Fibroblast of villous mesenchyme (primary cell): ENCODE results near the gene AMOTL1. TPM values are rescaled to one million over a fixed set of nuclear protein-coding genes. Genes with fewer than 3 reads are reported as not detected.

Source experiments
- DNase-seq: peaks from one replicate; pipeline ENCODE4 v3.0.0-alpha.2; 2010; ENCODE audit warnings: low read depth
- H3K4me3 ChIP-seq: 2 replicates; pipeline ENCODE4 v1.5.1; 2011; ENCODE audit warnings: low read depth, mild to moderate bottlenecking, low read length
- total RNA-seq: library from RNA; depleted of rRNA; stranded (reverse); fragments of >200 nt; gene quantifications from 2 replicates; pipeline ENCODE4 v1.2.3, GENCODE V29; 2012
- TF ChIP-seq, protein P1 (sequence below): IDR thresholded peaks from 2 replicates; pipeline ENCODE4 v1.5.1; 2012; ENCODE audit warnings: low read depth, mild to moderate bottlenecking, low read length; ENCODE audit not compliant: insufficient read depth

The AMOTL1 gene
- total RNA-seq, 1 donor = 25.9 TPM

DNA sequence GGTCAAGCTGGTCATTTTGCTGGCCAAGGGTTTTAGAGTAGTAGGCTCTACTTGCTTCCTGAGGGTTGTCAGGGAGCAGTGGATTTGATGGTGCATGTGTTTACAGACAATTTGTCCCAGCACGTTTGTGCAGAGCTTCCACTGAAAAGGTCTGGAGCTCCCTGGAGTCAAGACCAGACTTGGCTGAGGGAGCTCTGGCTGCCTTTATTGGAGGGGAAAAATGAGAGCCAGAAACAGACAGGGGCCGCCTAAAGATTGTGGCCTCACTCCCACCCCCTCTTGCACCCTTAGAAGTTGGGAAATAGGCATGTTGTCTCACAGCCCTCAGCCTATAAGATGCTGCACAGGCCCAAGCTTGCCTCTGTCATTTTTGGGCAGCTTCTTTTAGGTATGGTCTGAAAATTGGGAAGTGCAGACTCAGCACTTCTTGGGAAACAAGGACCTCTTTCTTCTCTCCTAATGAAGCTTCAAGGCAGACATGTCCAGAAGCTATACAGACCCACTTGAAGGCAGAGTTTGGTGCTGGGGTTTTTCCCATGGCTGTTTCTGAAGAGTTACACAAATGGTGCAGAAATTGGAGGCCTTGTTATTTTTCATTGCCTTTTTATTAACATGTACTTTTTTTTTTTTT lies 55.1 kb downstream of the AMOTL1 start:
- TF ChIP-seq, protein P1, sequence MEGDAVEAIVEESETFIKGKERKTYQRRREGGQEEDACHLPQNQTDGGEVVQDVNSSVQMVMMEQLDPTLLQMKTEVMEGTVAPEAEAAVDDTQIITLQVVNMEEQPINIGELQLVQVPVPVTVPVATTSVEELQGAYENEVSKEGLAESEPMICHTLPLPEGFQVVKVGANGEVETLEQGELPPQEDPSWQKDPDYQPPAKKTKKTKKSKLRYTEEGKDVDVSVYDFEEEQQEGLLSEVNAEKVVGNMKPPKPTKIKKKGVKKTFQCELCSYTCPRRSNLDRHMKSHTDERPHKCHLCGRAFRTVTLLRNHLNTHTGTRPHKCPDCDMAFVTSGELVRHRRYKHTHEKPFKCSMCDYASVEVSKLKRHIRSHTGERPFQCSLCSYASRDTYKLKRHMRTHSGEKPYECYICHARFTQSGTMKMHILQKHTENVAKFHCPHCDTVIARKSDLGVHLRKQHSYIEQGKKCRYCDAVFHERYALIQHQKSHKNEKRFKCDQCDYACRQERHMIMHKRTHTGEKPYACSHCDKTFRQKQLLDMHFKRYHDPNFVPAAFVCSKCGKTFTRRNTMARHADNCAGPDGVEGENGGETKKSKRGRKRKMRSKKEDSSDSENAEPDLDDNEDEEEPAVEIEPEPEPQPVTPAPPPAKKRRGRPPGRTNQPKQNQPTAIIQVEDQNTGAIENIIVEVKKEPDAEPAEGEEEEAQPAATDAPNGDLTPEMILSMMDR = no peak
- DNase-seq = no peak
- no peak overlapping the region for H3K4me3 ChIP-seq

DNA sequence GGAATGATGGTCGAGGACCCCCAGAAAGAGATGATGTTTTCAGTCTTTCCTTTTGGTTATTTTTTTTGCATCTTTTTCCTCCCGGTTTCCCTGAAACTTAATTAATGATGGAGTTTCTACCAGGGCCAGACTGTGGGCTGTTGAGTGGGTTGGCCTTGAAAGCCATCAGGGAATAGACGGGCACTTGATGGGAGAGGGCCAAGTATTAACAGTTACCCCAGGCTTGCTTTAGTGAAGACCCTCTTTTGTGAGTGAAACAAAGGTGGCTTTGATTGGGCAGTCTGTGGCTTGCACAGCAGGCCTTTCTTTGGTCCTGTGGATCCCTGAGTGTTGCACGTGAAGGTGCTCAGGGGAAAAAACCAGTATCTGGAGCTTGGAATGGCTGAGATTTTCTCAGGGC lies 56.9 kb downstream of the AMOTL1 start:
- no peak overlapping the region for H3K4me3 ChIP-seq
- TF ChIP-seq, protein P1 = no peak
- no peak for DNase-seq

DNA sequence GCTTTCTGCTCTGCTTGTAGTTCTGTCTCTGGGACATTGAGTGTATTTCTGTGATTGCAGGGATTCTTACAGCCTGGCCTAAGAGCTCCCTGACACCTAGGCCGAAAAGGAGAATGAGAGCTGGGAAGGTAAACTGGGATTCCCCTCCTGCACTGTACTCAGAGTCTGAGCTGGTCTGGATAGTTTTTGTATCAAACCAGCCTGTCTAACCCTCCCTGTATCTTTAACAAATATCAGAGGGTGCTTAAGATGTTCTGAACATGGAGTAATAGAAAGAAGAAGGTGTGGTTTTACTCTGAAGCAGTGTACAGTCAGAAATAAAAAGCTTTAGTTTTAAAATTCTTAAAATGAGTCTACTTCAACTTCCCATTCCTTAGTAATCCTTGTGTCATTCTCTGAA lies 57.3 kb downstream of the AMOTL1 start:
- no peak for DNase-seq
- H3K4me3 ChIP-seq = no peak overlapping the region
- TF ChIP-seq, protein P1 = no peak

DNA sequence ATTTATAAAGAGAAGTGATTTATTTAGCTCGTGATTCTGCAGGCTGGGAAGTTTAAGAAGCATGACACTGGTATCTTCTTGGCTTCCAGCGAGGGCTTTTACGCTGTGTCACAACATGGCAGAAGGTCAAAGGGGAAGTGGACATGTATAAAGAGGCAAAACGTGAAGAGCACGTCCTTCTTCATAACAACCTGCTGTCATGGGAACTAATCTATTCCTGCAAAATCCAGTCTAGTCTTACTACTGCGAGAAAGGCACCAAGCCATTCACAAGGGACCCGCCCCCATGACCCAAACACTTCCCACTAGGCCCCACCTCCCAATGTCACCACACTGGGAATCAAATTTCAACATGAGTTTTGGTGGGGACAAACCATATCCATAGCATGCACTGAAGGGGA lies 58.3 kb downstream of the AMOTL1 start:
- no peak overlapping the region for H3K4me3 ChIP-seq
- no peak for DNase-seq
- TF ChIP-seq, protein P1 = no peak

DNA sequence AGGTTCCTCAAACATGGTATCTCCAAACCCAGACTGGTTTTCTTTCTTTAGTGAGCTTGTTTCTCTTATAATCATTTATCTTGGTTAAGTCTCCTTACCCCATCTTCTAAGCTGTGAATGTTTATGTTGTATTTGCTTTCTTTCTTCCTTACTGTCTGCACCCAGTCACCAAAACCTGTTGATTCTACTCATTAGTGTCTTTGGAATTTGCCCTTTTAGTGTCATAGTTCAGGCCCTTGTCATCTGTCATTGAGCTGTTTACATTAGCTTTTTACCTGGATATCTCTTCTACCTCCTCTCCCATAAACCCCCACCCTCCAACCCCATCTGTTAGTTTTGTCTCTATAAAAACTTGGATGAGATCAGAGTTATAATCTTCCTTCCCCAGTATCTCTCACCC lies 59.9 kb downstream of the AMOTL1 start:
- DNase-seq = no peak
- no peak overlapping the region for H3K4me3 ChIP-seq
- TF ChIP-seq, protein P1 = no peak

DNA sequence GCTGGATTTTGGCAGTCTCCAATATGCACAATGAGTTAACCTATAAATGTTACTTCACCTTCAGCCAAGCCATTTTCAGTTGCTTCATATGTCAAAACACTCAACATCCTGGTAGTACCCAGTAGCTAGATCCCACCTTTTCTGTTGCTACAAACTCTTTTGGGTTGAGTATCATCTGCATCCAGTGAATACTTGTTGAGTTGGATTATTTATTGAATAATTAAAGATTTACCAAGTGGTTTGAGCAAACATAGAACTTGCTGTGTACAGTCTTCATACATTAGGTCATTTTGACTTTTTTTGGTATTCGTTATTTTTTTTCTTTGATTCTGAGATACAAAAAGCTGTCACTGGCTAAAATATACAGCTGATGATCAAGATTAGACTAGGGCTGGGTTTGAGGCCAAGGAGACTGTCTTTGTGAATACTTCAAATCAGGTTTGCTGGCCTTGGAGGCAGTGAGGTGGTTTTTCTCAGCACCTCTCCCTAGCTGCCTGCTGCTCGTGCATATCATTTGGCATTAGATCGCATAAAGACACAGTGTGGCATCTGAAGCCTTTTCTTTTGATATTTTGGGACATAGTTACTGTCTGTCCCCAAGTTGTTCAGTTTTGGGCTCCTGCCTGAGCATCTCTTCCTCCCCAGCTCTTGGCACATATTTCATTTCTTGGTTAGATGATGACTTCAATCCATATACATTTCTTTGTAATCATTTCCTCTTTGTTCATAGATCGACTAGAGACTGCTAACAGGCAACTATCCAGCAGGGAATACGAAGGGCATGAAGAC lies 62.8 kb downstream of the AMOTL1 start:
- DNase-seq = no peak
- TF ChIP-seq, protein P1 = no peak
- H3K4me3 ChIP-seq = no peak overlapping the region

DNA sequence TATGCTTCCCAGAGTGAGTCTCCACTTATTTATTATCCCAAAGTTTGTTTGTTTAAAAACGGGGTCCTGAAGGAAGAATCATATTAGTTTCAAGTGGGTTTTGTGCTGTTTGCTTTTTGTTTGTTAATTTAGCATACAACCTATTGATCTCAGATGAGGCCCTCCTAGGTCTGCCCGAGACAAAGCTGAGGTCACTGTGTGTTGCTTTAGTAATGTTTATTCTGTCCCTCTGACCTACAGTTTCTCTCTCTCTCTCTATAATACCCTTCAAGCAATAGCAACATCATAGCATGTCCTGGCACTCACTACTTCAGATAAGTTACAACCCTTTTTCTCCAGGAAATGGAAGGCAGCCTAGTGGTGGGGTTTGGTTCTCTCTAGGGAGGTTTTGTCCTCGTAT lies 63.4 kb downstream of the AMOTL1 start:
- TF ChIP-seq, protein P1 = no peak
- DNase-seq = no peak
- no peak overlapping the region for H3K4me3 ChIP-seq
